ENCODE measurements around the gene HIGD1A. TPM values are rescaled to one million over a fixed set of nuclear protein-coding genes. Genes with fewer than 3 reads are reported as not detected.

The HIGD1A gene
- total and polyA plus RNA-seq, 2 experiments from 2014 or later, result 102 to 144 TPM

DNA sequence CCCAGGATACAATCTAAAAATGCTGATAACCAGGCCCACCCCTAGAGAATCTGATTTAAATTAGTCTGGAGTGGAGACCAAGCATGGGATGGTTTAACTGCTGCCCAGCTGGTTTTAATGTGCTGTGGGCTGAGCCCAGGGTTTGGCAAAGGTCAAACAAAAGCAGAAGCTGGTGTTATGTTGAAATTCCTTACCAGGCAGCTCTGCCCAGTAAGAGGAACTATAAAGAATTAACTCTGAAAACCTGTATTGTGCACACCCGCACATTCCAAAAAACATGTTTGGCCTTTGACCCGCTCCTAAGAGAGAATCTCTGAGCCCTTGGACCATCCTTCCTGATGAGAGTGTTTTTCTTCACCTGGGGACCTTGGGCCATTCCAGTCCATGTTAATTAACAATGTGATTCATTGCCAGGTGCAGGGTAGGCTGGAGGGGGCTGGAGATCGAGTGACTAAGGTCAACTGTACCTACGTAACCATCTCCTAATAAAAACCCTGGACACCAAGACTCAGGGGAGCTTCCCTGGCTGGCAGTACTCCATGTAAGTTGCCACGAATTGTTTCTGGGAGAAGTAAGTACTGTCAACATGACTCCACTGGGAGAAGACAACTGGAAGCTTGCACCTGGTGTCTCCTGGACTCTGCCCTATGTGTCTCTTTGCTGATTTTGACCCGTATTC is 42.1 kb downstream of the HIGD1A start (continued):
- TF ChIP-seq, protein P1, sequence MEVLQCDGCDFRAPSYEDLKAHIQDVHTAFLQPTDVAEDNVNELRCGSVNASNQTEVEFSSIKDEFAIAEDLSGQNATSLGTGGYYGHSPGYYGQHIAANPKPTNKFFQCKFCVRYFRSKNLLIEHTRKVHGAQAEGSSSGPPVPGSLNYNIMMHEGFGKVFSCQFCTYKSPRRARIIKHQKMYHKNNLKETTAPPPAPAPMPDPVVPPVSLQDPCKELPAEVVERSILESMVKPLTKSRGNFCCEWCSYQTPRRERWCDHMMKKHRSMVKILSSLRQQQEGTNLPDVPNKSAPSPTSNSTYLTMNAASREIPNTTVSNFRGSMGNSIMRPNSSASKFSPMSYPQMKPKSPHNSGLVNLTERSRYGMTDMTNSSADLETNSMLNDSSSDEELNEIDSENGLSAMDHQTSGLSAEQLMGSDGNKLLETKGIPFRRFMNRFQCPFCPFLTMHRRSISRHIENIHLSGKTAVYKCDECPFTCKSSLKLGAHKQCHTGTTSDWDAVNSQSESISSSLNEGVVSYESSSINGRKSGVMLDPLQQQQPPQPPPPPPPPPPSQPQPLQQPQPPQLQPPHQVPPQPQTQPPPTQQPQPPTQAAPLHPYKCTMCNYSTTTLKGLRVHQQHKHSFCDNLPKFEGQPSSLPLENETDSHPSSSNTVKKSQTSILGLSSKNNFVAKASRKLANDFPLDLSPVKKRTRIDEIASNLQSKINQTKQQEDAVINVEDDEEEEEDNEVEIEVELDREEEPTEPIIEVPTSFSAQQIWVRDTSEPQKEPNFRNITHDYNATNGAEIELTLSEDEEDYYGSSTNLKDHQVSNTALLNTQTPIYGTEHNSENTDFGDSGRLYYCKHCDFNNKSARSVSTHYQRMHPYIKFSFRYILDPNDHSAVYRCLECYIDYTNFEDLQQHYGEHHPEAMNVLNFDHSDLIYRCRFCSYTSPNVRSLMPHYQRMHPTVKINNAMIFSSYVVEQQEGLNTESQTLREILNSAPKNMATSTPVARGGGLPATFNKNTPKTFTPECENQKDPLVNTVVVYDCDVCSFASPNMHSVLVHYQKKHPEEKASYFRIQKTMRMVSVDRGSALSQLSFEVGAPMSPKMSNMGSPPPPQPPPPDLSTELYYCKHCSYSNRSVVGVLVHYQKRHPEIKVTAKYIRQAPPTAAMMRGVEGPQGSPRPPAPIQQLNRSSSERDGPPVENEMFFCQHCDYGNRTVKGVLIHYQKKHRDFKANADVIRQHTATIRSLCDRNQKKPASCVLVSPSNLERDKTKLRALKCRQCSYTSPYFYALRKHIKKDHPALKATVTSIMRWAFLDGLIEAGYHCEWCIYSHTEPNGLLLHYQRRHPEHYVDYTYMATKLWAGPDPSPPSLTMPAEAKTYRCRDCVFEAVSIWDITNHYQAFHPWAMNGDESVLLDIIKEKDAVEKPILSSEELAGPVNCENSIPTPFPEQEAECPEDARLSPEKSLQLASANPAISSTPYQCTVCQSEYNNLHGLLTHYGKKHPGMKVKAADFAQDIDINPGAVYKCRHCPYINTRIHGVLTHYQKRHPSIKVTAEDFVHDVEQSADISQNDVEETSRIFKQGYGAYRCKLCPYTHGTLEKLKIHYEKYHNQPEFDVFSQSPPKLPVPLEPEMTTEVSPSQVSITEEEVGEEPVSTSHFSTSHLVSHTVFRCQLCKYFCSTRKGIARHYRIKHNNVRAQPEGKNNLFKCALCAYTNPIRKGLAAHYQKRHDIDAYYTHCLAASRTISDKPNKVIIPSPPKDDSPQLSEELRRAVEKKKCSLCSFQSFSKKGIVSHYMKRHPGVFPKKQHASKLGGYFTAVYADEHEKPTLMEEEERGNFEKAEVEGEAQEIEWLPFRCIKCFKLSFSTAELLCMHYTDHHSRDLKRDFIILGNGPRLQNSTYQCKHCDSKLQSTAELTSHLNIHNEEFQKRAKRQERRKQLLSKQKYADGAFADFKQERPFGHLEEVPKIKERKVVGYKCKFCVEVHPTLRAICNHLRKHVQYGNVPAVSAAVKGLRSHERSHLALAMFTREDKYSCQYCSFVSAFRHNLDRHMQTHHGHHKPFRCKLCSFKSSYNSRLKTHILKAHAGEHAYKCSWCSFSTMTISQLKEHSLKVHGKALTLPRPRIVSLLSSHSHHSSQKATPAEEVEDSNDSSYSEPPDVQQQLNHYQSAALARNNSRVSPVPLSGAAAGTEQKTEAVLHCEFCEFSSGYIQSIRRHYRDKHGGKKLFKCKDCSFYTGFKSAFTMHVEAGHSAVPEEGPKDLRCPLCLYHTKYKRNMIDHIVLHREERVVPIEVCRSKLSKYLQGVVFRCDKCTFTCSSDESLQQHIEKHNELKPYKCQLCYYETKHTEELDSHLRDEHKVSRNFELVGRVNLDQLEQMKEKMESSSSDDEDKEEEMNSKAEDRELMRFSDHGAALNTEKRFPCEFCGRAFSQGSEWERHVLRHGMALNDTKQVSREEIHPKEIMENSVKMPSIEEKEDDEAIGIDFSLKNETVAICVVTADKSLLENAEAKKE (CRISPR knock-in tag; IDR thresholded peaks at IDR 0.05), result no peak

DNA sequence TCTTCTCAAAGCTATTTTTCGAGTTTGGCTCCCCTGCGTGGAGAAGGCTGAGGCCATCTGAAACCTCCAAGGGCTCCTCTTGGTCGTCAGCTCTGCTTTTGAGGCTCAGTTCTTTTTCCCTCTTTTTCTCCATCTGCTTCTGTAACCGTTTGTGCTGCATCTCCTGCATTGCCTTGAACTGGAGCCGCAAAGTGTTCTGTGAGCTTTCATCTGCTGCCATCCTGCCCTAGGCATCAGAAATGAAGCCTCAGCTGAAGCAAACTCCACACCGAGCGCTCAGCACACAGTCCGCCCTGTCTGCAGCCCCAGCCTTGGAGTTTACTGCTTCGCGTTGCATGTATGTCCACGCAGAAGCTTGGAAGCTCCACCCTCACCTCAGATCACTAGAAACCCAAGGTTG is 46.2 kb downstream of the HIGD1A start:
- Histone ChIP-seq H2AFZ (no peak overlapping the region), H3K4me3 (no peak overlapping the region), H3K9me2 (ENCODE audit: insufficient read depth) (no peaks in the 10 kb centered on the region), H3K27me3 (ENCODE audit: insufficient read depth) (no peaks in the 10 kb centered on the region), H3K36me3 (ENCODE audit: insufficient read depth) (no peaks in the 10 kb centered on the region), H3K4me1 (ENCODE audit: insufficient read depth) (no peaks in the 10 kb centered on the region), H3K79me2 (replicated peaks; ENCODE audit: insufficient read depth) (no peaks in the 10 kb centered on the region), H4K20me1 (replicated peaks; ENCODE audit: insufficient read depth) (no peaks in the 10 kb centered on the region), H3K4me2 (no peak overlapping the region), H3K27ac (ENCODE audit: low read depth) (no peak overlapping the region), H3F3A (replicated peaks; ENCODE audit: low read depth) (no peaks in the 10 kb centered on the region)
- Mint-ChIP-seq H3K4me3 (no peak overlapping the region), H3K9me3 (peaks cover 7% of the 10 kb centered on the region; the same call in 1 of the 3 replicates), H3K36me3 (ENCODE audit: low read depth) (no peaks in the 10 kb centered on the region), H3K4me1 (no peaks in the 10 kb centered on the region), H3K27me3 (ENCODE audit: insufficient read depth, low read depth, poor library complexity) (peaks cover 4% of the 10 kb centered on the region), H3K27ac (no peak overlapping the region)
- DNase-seq (ENCODE audit: low spot score), result no peak
- no peak for ATAC-seq
- TF ChIP-seq ZNF114 (CRISPR knock-in tag; IDR thresholded peaks at IDR 0.05) (no peak), EZH2phosphoT487 (IDR thresholded peaks at IDR 0.05; ENCODE audit: unreplicated experiment) (no peak), POLR2AphosphoS5 (IDR thresholded peaks at IDR 0.05; ENCODE audit: low read depth) (no peak)
- TF ChIP-seq, protein P2, sequence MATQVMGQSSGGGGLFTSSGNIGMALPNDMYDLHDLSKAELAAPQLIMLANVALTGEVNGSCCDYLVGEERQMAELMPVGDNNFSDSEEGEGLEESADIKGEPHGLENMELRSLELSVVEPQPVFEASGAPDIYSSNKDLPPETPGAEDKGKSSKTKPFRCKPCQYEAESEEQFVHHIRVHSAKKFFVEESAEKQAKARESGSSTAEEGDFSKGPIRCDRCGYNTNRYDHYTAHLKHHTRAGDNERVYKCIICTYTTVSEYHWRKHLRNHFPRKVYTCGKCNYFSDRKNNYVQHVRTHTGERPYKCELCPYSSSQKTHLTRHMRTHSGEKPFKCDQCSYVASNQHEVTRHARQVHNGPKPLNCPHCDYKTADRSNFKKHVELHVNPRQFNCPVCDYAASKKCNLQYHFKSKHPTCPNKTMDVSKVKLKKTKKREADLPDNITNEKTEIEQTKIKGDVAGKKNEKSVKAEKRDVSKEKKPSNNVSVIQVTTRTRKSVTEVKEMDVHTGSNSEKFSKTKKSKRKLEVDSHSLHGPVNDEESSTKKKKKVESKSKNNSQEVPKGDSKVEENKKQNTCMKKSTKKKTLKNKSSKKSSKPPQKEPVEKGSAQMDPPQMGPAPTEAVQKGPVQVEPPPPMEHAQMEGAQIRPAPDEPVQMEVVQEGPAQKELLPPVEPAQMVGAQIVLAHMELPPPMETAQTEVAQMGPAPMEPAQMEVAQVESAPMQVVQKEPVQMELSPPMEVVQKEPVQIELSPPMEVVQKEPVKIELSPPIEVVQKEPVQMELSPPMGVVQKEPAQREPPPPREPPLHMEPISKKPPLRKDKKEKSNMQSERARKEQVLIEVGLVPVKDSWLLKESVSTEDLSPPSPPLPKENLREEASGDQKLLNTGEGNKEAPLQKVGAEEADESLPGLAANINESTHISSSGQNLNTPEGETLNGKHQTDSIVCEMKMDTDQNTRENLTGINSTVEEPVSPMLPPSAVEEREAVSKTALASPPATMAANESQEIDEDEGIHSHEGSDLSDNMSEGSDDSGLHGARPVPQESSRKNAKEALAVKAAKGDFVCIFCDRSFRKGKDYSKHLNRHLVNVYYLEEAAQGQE (IDR thresholded peaks at IDR 0.05; ENCODE audit: unreplicated experiment), result no peak
- TF ChIP-seq, protein P1 (CRISPR knock-in tag; IDR thresholded peaks at IDR 0.05), result no peak
